Stomach (tissue), 4 donors: ENCODE results near the gene TMEM130.

Experiments
- EP300 ChIP-seq: sonication (generic); formaldehyde crosslinking; IDR thresholded peaks from one replicate; pipeline ENCODE4 v1.6.1; 2017; ENCODE audit warnings: antibody characterized with exemption
- POLR2A ChIP-seq, 4 donors: fragments of 450-650 bp; IDR thresholded peaks; one replicate each; pipeline ENCODE4 v1.6.1; 2016; ENCODE audit warnings: antibody characterized with exemption in 4 of 4, control low read depth in 2 of 4, mild to moderate bottlenecking in 1 of 4, moderate library complexity in 1 of 4
- POLR2AphosphoS5 ChIP-seq, 3 donors: sonication (generic); formaldehyde crosslinking; IDR thresholded peaks; one replicate each; pipeline ENCODE4 v1.6.1; 2016; ENCODE audit warnings: antibody characterized with exemption in 3 of 3
- TF ChIP-seq, protein P1 (sequence below), 7 experiments: fragments of 450-650 bp in 4 of 7; fragments of 200-600 bp in 3 of 7; sonication (generic) in 3 of 7; IDR thresholded peaks; one replicate each; pipeline ENCODE4 v1.5.1; 2016 to 2019; ENCODE audit warnings: antibody characterized with exemption in 7 of 7, control low read depth in 2 of 7, mild to moderate bottlenecking in 1 of 7

DNA sequence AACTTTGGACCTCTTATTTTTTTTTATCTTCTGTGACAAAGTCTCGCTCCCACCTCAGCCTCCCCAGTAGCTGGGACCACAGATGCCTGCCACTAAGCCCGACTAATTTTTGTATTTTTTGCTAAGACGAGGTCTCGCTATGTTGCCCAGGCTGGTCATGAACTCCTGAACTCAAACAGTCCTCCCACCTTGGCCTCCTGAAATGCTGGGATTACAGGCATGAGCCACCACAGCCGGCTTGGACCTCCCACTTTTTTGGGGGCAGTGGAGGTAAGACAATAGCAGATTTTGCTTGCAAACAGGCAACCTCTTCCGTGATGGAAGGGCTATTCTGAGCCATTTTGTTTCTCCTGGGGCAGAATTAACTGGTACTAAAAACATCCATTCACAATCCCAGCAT is 7.3 kb upstream of the TMEM130 start:
- TF ChIP-seq EP300 (no peak), POLR2A (IDR thresholded peaks at IDR 0.05) (no peak), POLR2AphosphoS5 (IDR thresholded peaks at IDR 0.05) (no peak)
- TF ChIP-seq, protein P1, sequence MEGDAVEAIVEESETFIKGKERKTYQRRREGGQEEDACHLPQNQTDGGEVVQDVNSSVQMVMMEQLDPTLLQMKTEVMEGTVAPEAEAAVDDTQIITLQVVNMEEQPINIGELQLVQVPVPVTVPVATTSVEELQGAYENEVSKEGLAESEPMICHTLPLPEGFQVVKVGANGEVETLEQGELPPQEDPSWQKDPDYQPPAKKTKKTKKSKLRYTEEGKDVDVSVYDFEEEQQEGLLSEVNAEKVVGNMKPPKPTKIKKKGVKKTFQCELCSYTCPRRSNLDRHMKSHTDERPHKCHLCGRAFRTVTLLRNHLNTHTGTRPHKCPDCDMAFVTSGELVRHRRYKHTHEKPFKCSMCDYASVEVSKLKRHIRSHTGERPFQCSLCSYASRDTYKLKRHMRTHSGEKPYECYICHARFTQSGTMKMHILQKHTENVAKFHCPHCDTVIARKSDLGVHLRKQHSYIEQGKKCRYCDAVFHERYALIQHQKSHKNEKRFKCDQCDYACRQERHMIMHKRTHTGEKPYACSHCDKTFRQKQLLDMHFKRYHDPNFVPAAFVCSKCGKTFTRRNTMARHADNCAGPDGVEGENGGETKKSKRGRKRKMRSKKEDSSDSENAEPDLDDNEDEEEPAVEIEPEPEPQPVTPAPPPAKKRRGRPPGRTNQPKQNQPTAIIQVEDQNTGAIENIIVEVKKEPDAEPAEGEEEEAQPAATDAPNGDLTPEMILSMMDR (IDR thresholded peaks at IDR 0.05) = no peak
